Forelimb muscle (tissue), 1 donor: Measurements from ENCODE around the gene FGF4. TPM values are rescaled to one million over a fixed set of nuclear protein-coding genes. Genes with fewer than 3 reads are reported as not detected.

Experiments used
- DNase-seq: peaks from one replicate; pipeline ENCODE4 v3.0.0-alpha.2; 2013; ENCODE audit warnings: low read depth
- polyA plus RNA-seq: library from polyadenylated mRNA; unstranded; fragments of 120-200 nt; gene quantifications from one replicate; pipeline ENCODE4 v1.2.1, GENCODE V29; 2013; ENCODE audit not compliant: insufficient read length

Gene FGF4
- polyA plus RNA-seq, 1 donor: 12.0 TPM

DNA sequence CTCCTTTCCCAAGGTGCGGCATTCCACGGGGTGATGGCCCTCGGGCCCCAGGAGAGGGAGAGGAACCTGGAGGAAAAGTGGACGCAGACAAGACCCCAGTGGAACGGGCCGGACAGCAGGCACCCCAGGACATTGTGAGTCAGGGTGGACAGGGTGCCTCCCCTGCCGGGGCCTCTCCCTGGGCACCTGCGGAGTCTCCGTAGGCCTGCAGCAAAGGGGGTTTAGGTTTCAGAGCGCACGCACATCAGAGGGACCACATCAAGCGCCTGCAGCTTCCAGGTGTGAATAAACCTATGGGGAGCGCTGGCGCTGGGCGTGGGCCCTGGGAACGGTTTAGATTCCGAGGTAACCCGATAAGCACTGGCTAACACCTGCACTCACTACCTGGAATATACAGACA, 48.7 kb downstream of the FGF4 start:
- no peak for DNase-seq

GRCh38 chr11:69726019-69726418, 49.1 kb downstream of the FGF4 start:
- no peak for DNase-seq

DNA sequence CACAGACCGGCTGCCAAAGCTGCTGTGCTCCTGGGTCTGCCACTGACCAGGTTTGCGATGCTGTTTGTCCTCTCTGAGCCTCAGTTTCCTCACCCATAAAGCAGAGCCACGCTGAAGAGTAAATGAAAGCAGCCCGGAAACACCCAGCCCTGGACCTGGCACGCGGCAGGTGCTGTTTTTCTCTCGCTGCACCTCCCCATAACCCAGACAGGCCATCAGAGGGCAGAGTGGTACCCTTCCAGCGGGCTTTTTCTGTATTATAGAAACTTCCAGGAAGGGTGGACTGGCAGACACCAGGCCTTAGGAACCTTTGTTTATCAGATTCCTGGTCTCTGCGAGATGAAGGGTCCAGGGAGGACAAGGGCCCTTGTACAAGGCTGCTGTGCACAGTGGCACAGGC, 53.4 kb downstream of the FGF4 start:
- DNase-seq: no peak

DNA sequence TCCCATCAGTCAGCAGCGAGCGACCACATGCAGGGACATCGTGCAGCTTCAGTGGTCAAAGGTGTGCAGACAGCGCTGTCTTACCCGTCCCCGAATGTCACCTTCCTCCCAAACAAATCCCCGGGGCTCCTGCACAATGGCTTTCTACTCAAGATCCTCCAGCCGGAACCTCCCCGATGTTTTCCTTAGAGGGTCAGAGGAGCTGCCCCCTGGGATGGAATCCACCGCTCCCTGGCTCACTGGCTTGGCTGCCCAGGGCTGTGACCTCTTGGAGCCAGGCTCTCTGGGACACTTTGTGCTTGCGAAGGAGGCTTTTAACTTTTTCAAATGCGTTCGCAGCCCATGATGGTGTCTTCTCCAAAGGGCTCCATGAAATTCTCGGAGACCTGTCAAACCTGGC, 54.0 kb downstream of the FGF4 start:
- no peak for DNase-seq

Other genes starting within 250 kb of the FGF4 start
- gene CCND1, start 134.2 kb downstream of the FGF4 start, polyA plus RNA-seq: 72.4 TPM
- gene LTO1, start 100.0 kb downstream of the FGF4 start, polyA plus RNA-seq: 19.9 TPM
- 0.53 TPM for gene FGF19, start 71.3 kb downstream of the FGF4 start, polyA plus RNA-seq
- not detected for gene FGF3, start 44.1 kb upstream of the FGF4 start, polyA plus RNA-seq